Tongue (tissue), 2 donors: Measurements from ENCODE around the gene KCNQ2. TPM values are rescaled to one million over a fixed set of nuclear protein-coding genes. Genes with fewer than 3 reads are reported as not detected.
"Not testable (repeated sequence)": the region's sequence is repeated elsewhere in the genome, so short reads cannot be mapped to it uniquely, and the experiment has no call there.

Experiments used
- DNase-seq: peaks from one replicate; pipeline ENCODE4 v3.0.0-alpha.2; 2015
- total RNA-seq: library from RNA; depleted of rRNA; stranded (reverse); fragments of >200 nt; gene quantifications from one replicate; pipeline ENCODE4 v1.2.3, GENCODE V29; 2014

Gene KCNQ2
- total RNA-seq, 1 donor from 2014 or later = 2.6 TPM

- no peak for DNase-seq
These were observed 18.0 kb upstream of the KCNQ2 start for GRCh38 chr20:63490416-63490815.

DNA sequence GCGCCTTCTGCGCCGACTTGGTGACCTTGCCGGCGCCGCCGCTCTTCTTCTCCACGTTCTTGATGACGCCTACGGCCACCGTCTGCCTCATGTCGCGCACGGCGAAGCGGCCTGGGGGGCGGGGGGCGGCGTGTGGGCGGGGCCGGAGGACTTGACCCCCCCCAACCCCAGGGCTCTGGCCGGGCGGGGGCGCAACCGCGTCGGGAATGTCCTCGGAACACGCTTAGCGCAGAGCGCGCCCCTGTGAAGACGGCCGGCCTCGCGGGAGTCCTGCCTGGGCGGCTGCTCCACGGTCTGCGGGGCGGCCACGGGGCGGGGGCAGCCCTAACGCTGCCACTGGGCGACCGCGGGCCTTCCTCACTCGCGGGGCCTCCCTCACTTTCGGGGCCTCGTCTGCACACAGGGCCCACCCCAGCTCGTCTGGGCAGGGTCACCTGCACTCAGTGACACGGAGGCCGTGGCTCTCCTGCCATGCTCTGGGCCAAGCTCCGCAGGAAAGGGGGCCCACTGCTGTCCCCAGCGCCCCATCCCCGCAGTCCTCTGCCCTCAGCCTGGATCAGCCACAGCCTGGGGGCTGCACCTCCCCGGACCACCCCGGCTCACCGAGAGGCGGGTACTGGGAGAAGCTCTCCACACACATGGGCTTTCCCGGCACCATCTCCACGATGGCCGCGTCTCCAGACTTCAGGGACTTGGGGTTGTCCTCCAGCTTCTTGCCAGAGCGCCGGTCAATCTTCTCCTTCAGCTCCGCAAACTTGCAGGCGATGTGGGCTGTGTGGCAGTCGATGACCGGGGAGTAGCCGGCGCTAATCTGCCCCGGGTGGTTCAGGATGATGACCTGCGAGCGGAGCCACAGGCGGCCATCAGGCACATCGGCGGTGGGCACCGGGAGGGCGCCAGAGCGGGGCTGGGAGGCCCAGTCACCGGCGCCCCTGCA is 16.1 kb upstream of the KCNQ2 start:
- no peak for DNase-seq

- DNase-seq = no peak
These were observed 15.4 kb upstream of the KCNQ2 start for GRCh38 chr20:63487781-63488241.

GRCh38 chr20:63487116-63487764 is 14.8 kb upstream of the KCNQ2 start:
- no peak for DNase-seq

GRCh38 chr20:63486300-63486855 is 13.9 kb upstream of the KCNQ2 start:
- no peak for DNase-seq

DNA sequence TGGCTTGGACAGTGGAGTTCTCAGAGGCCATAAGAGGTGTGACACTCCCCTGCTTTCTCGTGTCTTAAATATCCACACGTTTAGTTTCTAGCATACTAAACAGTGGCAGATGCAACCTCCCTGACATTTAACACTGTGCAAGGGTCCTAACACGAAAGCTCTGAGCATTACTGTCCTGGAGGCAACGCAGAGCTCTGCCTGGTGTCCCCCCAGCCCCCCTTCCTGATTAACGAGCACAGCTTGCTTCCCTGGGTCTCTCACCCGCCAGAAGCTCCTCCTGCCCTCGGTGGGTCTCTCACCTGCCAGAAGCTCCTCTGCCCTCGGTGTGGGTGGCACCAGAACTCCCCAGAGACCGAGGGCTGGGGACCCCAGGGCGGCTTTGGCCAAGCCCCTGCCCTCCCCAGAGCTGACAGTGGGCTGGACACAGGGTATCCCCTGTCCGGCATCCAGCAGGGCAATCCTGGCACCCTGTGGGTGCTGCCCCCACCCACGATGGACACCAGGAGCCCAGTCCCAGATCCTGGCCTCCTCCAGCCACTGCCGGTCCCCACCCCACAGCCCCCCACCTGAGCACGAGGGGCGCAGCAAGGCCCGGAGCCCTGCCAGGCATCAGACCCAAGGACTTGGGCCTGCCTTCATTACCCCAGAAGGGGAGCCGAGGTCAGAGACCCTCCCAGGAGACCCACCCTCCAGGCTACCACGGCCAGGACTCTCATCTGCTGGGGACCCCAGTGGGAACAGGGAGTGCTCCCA is 12.4 kb upstream of the KCNQ2 start:
- DNase-seq = no peak

DNA sequence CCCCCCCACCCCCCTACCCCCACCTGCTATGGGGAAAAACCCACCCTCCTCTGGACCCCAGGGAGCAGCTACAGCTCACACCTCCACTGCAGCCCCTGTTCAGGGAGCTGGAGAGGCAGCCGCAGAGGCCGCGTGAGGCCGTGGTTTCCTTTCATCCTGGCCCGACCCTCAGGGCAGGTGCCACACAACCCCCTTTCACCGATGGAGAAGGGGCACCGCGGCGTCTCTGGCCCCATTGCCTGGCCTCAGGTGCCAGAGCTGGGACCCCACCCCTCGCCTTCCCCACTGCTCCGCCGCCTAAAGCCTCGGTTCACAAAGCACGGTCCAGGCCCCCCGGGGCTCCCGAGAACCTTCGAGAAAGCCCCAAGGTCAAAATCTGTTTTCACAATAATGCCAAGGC is 11.8 kb upstream of the KCNQ2 start:
- DNase-seq = no peak

GRCh38 chr20:63483834-63484233 is 11.4 kb upstream of the KCNQ2 start:
- DNase-seq = no peak

DNA sequence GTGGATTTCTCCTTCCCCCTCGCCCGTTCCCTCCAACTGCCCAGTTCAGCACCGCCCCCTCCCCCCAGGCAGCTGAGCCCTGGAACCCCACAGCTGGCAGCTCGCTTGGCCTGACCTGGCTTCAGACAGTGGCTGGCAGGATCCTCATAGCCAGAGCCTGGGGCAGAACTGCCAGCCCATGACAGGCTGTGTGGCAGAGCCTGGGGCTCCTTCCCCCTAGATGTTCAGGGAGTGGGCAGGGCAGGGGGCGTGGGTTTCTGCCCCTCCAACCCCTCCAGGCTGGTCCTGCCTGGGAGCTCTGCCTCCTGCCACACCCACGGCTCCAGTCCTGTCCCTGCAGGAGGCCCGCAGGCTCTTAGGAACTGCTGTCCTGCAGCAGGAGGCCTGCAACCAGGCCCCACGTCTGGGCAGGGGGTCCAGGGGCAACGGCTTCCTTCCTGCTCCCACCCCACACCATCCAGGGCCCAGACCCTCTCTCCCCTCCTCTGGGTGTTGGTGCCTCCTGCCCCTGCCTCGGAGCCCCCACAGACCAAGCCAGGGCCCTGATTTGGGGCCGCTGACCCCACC is 9.6 kb upstream of the KCNQ2 start:
- DNase-seq = no peak

GRCh38 chr20:63481503-63481902 is 9.0 kb upstream of the KCNQ2 start:
- DNase-seq = no peak

DNA sequence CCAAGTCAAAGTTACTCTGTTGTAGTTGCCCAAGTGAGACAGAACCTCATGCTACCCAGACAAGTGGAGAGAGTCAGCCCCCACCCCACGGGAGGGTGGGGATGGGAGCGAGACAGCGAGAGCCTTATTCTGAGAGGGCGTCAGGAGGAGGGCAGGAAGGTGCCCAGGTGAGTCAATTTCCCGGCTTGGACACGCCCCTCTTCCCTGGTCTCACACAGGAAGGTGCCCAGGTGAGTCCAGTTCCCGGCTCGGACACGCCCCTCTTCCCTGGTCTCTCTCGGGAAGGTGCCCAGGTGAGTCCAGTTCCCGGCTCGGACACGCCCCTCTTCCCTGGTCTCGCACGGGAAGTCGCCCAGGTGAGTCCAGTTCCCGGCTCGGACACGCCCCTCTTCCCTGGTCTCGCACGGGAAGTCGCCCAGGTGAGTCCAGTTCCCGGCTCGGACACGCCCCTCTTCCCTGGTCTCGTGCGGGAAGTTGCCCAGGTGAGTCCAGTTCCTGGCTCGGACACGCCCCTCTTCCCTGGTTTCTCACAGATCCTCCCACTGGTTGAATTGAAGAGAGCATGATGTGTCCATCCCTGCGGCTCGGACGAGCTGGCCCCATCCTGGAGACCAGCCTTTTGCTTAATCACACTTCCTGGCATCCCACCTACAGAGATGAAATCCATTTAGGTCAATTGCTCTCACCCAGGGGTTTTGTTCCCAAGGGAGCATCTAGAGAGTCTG is 7.4 kb upstream of the KCNQ2 start:
- not testable (repeated sequence) for DNase-seq

GRCh38 chr20:63478346-63479302 is 6.2 kb upstream of the KCNQ2 start:
- no peak for DNase-seq

DNA sequence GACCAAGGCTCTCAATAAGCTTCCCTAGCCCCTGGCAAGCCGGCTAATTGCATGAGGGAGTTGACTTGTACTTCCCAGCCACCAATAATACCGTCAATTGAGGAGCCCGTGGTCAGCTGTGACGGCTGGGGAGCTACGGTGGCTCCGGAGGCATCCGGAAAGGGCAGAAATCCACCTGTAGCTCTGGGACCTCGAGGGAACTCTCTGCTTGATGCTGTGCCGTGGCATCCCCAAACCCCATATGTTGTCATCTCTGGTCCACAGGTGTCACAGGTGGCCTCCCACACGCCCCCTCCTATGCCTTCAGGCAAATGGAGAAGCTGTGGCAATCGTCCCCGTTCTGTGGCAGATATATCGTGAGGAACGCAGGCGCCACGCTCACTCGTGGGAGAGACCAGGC is 5.5 kb upstream of the KCNQ2 start:
- DNase-seq = no peak

DNA sequence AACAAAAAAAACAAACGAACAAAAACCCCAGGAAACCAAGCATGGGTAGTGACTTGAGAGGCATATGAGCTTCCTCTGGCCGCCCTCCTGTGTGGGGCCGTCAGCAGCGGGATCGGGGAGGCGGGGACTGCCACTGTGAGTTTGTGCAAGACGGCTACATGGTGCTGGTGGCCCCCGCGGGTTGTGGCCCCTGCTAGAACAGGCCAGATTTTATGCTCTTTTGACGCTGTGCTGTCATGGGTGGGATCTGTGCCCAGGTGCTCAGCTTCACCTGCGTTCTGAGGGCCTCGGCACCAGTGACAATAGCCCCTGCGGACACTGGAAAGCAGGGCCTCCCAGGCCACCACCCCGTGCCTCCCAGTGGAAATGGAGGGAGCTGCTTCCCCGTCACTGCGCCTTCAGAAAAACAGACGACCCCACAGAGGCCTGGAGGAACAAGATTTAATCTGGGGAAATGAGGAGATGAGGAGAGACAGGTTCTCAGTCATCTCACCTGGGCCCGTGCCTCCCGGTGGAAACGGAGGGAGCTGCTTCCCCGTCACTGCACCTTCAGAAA is 4.7 kb upstream of the KCNQ2 start:
- DNase-seq = no peak

GRCh38 chr20:63475209-63475608 is 2.8 kb upstream of the KCNQ2 start:
- DNase-seq = peak; percentile 63

GRCh38 chr20:63473555-63474449 is 1.3 kb upstream of the KCNQ2 start:
- no peak for DNase-seq

- no peak for DNase-seq
These were observed 471 bp upstream of the KCNQ2 start for GRCh38 chr20:63472862-63473390.

GRCh38 chr20:63471717-63471980 is 806 bp downstream of the KCNQ2 start:
- no peak for DNase-seq
